CD4-positive, alpha-beta T cell treated with Interleukin-17A for 4 hours (primary cell): ENCODE results near the gene OPCML.

ENCODE experiments used
- DNase-seq: peaks from one replicate; pipeline ENCODE4 v3.0.0-alpha.2; 2020; ENCODE audit warnings: mixed read lengths

Gene OPCML

GRCh38 chr11:133224271-133224670 is 308.0 kb downstream of the OPCML start:
- no peak for DNase-seq

GRCh38 chr11:133222425-133223330 is 309.6 kb downstream of the OPCML start:
- no peak for DNase-seq

GRCh38 chr11:133219543-133219942 is 312.8 kb downstream of the OPCML start:
- DNase-seq, result no peak

GRCh38 chr11:133216813-133217212 is 315.5 kb downstream of the OPCML start:
- DNase-seq, result no peak

GRCh38 chr11:133215596-133216230 is 316.6 kb downstream of the OPCML start:
- no peak for DNase-seq

GRCh38 chr11:133214646-133215045 is 317.7 kb downstream of the OPCML start:
- no peak for DNase-seq

- no peak for DNase-seq
Measured at GRCh38 chr11:133212201-133212600, 320.1 kb downstream of the OPCML start.

GRCh38 chr11:133207995-133208394 is 324.3 kb downstream of the OPCML start:
- no peak for DNase-seq

GRCh38 chr11:133206313-133207005 is 325.8 kb downstream of the OPCML start:
- DNase-seq, result no peak

GRCh38 chr11:133204158-133204557 is 328.1 kb downstream of the OPCML start:
- DNase-seq, result no peak

- DNase-seq, result no peak
Measured at GRCh38 chr11:133202816-133203215, 329.5 kb downstream of the OPCML start.

- DNase-seq, result no peak
Measured at GRCh38 chr11:133198438-133198837, 333.9 kb downstream of the OPCML start.

GRCh38 chr11:133197425-133197824 is 334.9 kb downstream of the OPCML start:
- DNase-seq, result no peak

GRCh38 chr11:133191931-133192330 is 340.4 kb downstream of the OPCML start:
- DNase-seq, result no peak

GRCh38 chr11:133181667-133182066 is 350.6 kb downstream of the OPCML start:
- DNase-seq, result no peak

- no peak for DNase-seq
Measured at GRCh38 chr11:133181066-133181465, 351.2 kb downstream of the OPCML start.

- DNase-seq, result no peak
Measured at GRCh38 chr11:133180201-133180600, 352.1 kb downstream of the OPCML start.

- DNase-seq, result no peak
Measured at GRCh38 chr11:133176748-133177147, 355.6 kb downstream of the OPCML start.

GRCh38 chr11:133175103-133175502 is 357.2 kb downstream of the OPCML start:
- no peak for DNase-seq

GRCh38 chr11:133173810-133174412 is 358.4 kb downstream of the OPCML start:
- no peak for DNase-seq

- DNase-seq, result no peak
Measured at GRCh38 chr11:133172349-133172748, 360.0 kb downstream of the OPCML start.

- no peak for DNase-seq
Measured at GRCh38 chr11:133171374-133171773, 360.9 kb downstream of the OPCML start.

- DNase-seq, result no peak
Measured at GRCh38 chr11:133168016-133168415, 364.3 kb downstream of the OPCML start.
